Endothelial cell of umbilical vein (primary cell): ENCODE data around the gene APLP2. TPM values are rescaled to one million over a fixed set of nuclear protein-coding genes. Genes with fewer than 3 reads are reported as not detected.

ENCODE experiments used
- BruUV-seq: library from RNA; stranded (reverse); fragments of 400-500 nt; replicated peaks from 2 replicates; lab custom pipeline; 2021; lab: Mats Ljungman, UMichigan
- CTCF ChIA-PET: fragments of 300-600, 350-600 bp; sonication (Branson Sonifier 250); formaldehyde crosslinking; loops from one replicate; lab custom pipeline; 2021; ENCODE audit warnings: antibody characterized with exemption, inconsistent platforms; lab: Charles Lee
- POLR2A ChIA-PET: fragments of 300-600, 350-600 bp; sonication (Branson Sonifier 250); formaldehyde crosslinking; loops from one replicate; lab custom pipeline; 2021; ENCODE audit warnings: antibody characterized with exemption, inconsistent platforms; lab: Charles Lee
- DNase-seq: peaks from one replicate; pipeline ENCODE4 v3.0.0-alpha.2; 2011; ENCODE audit warnings: low read depth, low spot score
- FAIRE-seq: peaks from 2 replicates; lab custom pipeline; 2011; peaks lifted over from hg19 to GRCh38; lab: Jason Lieb, UNC
- H2AFZ ChIP-seq: 2 replicates; pipeline ENCODE4 v1.6.0; 2012; ENCODE audit warnings: low read depth, low read length, control low read depth, inconsistent platforms
- H3K27ac ChIP-seq: 2 replicates; pipeline ENCODE4 v1.5.1; 2011; ENCODE audit warnings: low read depth, mild to moderate bottlenecking, control low read depth, low read length, moderate library complexity; ENCODE audit not compliant: insufficient read depth
- H3K27me3 ChIP-seq, 2 experiments: 2 replicates each; pipeline versions ENCODE4 v1.6.0 to v1.6.1; 2011; ENCODE audit warnings: low read length in 2 of 2, mixed read lengths in 1 of 2; ENCODE audit not compliant: control insufficient read depth in 2 of 2, insufficient read depth in 2 of 2
- H3K36me3 ChIP-seq, 2 experiments: 2 replicates in 1 of 2; 3 replicates in 1 of 2; pipeline ENCODE4 v1.5.1; 2011; ENCODE audit warnings: low read length in 2 of 2, mild to moderate bottlenecking in 1 of 2, moderate library complexity in 1 of 2; ENCODE audit not compliant: control insufficient read depth in 2 of 2, insufficient read depth in 2 of 2; ENCODE audit errors: extremely low read depth in 1 of 2
- H3K4me1 ChIP-seq: 3 replicates; pipeline ENCODE4 v1.5.1; 2011; ENCODE audit warnings: mild to moderate bottlenecking, low read length; ENCODE audit not compliant: control insufficient read depth, insufficient read depth; ENCODE audit errors: extremely low read depth
- H3K4me2 ChIP-seq: 2 replicates; pipeline ENCODE4 v1.6.1; 2011; ENCODE audit warnings: low read length, control low read depth, mixed read lengths; ENCODE audit not compliant: insufficient read depth
- H3K4me3 ChIP-seq, 3 experiments: fragments of 200-600 bp in 1 of 3; sonication (generic), shearing (Covaris generic) in 1 of 3; replicated peaks in 1 of 3; 2 replicates each; pipeline ENCODE4 v1.5.1; 2011 to 2016; ENCODE audit warnings: control low read depth in 3 of 3, low read length in 3 of 3, mild to moderate bottlenecking in 2 of 3, inconsistent platforms in 1 of 3, low read depth in 1 of 3, moderate library complexity in 1 of 3; ENCODE audit not compliant: insufficient read depth in 1 of 3
- H3K79me2 ChIP-seq: 2 replicates; pipeline ENCODE4 v1.6.0; 2012; ENCODE audit warnings: low read length, inconsistent platforms; ENCODE audit not compliant: control insufficient read depth, insufficient read depth
- H3K9ac ChIP-seq: replicated peaks from 2 replicates; pipeline ENCODE3; 2011; ENCODE audit warnings: low read length, control low read depth; ENCODE audit not compliant: insufficient read depth; ENCODE audit errors: extremely low read depth
- H3K9me1 ChIP-seq: replicated peaks from 3 replicates; pipeline ENCODE4 v1.6.0; 2011; ENCODE audit warnings: mild to moderate bottlenecking, low read length; ENCODE audit not compliant: control insufficient read depth, insufficient read depth; ENCODE audit errors: extremely low read depth
- H3K9me3 ChIP-seq: replicated peaks from 2 replicates; pipeline ENCODE4 v1.5.1; 2012; ENCODE audit warnings: low read length, inconsistent platforms; ENCODE audit not compliant: control insufficient read depth, insufficient read depth
- H4K20me1 ChIP-seq: replicated peaks from 2 replicates; pipeline ENCODE3; 2011; ENCODE audit warnings: mild to moderate bottlenecking, low read length; ENCODE audit not compliant: control insufficient read depth, insufficient read depth; ENCODE audit errors: extremely low read depth
- EZH2 ChIP-seq: IDR thresholded peaks from 2 replicates; pipeline ENCODE4 v1.6.1; 2012; ENCODE audit warnings: borderline replicate concordance, low read depth, mild to moderate bottlenecking, moderate library complexity, low read length, inconsistent platforms; ENCODE audit not compliant: severe bottlenecking
- FOS ChIP-seq: IDR thresholded peaks from 2 replicates; pipeline ENCODE4 v1.6.1; 2011; ENCODE audit warnings: mild to moderate bottlenecking, low read length, moderate library complexity, borderline replicate concordance; ENCODE audit not compliant: insufficient read depth
- GATA2 ChIP-seq: IDR thresholded peaks from 2 replicates; pipeline ENCODE4 v1.7.0; 2011; ENCODE audit warnings: low read depth, mild to moderate bottlenecking, moderate library complexity, mixed read lengths, low read length; ENCODE audit not compliant: insufficient read length, insufficient read depth
- JUN ChIP-seq: IDR thresholded peaks from 2 replicates; pipeline ENCODE4 v1.6.1; 2011; ENCODE audit warnings: borderline replicate concordance, low read depth; ENCODE audit not compliant: insufficient read length, insufficient read depth
- MYC ChIP-seq: IDR thresholded peaks from one replicate; pipeline ENCODE4 v1.6.1; 2011; ENCODE audit warnings: mild to moderate bottlenecking, low read depth, low read length
- POLR2A ChIP-seq: IDR thresholded peaks from 2 replicates; pipeline ENCODE4 v1.6.1; 2012; ENCODE audit warnings: low read depth, mild to moderate bottlenecking, control low read depth, low read length
- POLR2AphosphoS5 ChIP-seq: IDR thresholded peaks from 2 replicates; pipeline ENCODE4 v1.6.1; 2012; ENCODE audit warnings: low read depth, mild to moderate bottlenecking, control low read depth, low read length, moderate library complexity; ENCODE audit not compliant: insufficient read depth
- dilution Hi-C: fragments of 300-500 bp; cut with MboI; formaldehyde crosslinking; loops from one replicate; pipeline ENCODE4 v1.15.0; 2019; ENCODE audit warnings: low sequenced_read_pairs; ENCODE audit not compliant: extremely low pct_ligation_motif_present
- intact Hi-C: fragments of 100-400 bp; cut with micrococcal nuclease; formaldehyde crosslinking; loops from one replicate; pipeline ENCODE4 v1.10.0; 2022
- polyA plus RNA-seq, 4 experiments: library from polyadenylated mRNA; depleted of rRNA in 3 of 4; stranded (reverse) in 3 of 4; unstranded in 1 of 4; fragments of >200 nt; gene quantifications; 2 replicates each; pipeline versions ENCODE4 v1.2.1 to v1.2.3, GENCODE V29; 2011 to 2012; ENCODE audit warnings: missing spikeins in 1 of 4
- total RNA-seq: library from RNA; stranded (reverse); gene quantifications from 2 replicates; pipeline ENCODE4 v1.2.3, GENCODE V29; 2021
- TF ChIP-seq, protein P1 (sequence below), 2 donors: IDR thresholded peaks; 1 replicate in 1 of 2; 2 replicates in 1 of 2; pipeline ENCODE4 v1.5.1; 2011; ENCODE audit warnings: low read length in 2 of 2, mild to moderate bottlenecking in 2 of 2, moderate library complexity in 2 of 2, control low read depth in 1 of 2, inconsistent platforms in 1 of 2, low read depth in 1 of 2; ENCODE audit not compliant: insufficient read depth in 1 of 2; ENCODE audit errors: extremely low read depth in 1 of 2
- TF ChIP-seq, protein P2 (sequence below): IDR thresholded peaks from 2 replicates; pipeline ENCODE4 v1.6.1; 2011; ENCODE audit not compliant: insufficient read depth, insufficient read length

Gene APLP2
- total and polyA plus RNA-seq, 2 donors (not counting 3 experiments of a cell fraction or from before 2014, with no cell fraction given), result 493 to 543 TPM

DNA sequence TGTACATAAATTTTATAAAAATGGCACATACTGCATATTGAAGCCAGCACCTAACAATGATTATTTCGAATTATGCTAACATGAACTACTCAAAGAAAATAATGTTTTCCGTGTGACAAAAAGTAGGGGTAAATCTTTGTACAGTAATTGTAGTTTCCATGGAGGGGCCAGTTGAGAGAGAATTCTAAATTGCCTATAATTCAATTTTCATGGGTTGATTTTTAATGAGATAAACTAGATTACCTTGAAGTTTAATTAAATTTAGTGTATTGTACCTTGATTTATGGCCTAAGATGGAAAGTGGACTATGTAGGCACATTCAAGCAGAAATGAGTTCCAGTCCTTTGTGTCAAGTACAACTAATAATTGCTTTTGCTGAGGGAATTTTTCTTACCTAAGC lies 5.0 kb downstream of the APLP2 start:
- Histone ChIP-seq H3K9ac (no peak overlapping the region), H3K27me3 (no peaks in the 10 kb centered on the region), H3K4me2 (no peak overlapping the region), H3K79me2 (peaks cover 99% of the 10 kb centered on the region), H3K4me3 (no peak overlapping the region), H3K9me1 (no peaks in the 10 kb centered on the region), H2AFZ (no peak overlapping the region), H3K27ac (no peak overlapping the region), H3K36me3 (no peaks in the 10 kb centered on the region), H3K4me1 (peaks cover 8% of the 10 kb centered on the region), H3K9me3 (no peaks in the 10 kb centered on the region), H4K20me1 (peaks cover 6% of the 10 kb centered on the region)
- BruUV-seq, result no TSS peak
- TF ChIP-seq EZH2 (no peak), POLR2AphosphoS5 (no peak), FOS (no peak), POLR2A (no peak), JUN (no peak), GATA2 (no peak), MYC (no peak)
- TF ChIP-seq, protein P1, sequence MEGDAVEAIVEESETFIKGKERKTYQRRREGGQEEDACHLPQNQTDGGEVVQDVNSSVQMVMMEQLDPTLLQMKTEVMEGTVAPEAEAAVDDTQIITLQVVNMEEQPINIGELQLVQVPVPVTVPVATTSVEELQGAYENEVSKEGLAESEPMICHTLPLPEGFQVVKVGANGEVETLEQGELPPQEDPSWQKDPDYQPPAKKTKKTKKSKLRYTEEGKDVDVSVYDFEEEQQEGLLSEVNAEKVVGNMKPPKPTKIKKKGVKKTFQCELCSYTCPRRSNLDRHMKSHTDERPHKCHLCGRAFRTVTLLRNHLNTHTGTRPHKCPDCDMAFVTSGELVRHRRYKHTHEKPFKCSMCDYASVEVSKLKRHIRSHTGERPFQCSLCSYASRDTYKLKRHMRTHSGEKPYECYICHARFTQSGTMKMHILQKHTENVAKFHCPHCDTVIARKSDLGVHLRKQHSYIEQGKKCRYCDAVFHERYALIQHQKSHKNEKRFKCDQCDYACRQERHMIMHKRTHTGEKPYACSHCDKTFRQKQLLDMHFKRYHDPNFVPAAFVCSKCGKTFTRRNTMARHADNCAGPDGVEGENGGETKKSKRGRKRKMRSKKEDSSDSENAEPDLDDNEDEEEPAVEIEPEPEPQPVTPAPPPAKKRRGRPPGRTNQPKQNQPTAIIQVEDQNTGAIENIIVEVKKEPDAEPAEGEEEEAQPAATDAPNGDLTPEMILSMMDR (IDR thresholded peaks at IDR 0.05; ENCODE audit: extremely low read depth in 1 of 2, insufficient read depth in 1 of 2, low read depth in 1 of 2, low read length in 2 of 2), result no peak
- TF ChIP-seq, protein P2, sequence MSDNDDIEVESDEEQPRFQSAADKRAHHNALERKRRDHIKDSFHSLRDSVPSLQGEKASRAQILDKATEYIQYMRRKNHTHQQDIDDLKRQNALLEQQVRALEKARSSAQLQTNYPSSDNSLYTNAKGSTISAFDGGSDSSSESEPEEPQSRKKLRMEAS, result no peak
- dilution Hi-C loops, result no loop called here
- intact Hi-C loops, result no loop called here
- CTCF ChIA-PET, result no interaction called here
- no peak for FAIRE-seq
- DNase-seq, result no peak
- POLR2A ChIA-PET, result no interaction called here
